Liver (tissue), 3 donors: ENCODE measurements around the gene E2F8.

Experiments
- CTCF ChIP-seq: fragments of 150-350 bp; IDR thresholded peaks from 2 replicates; pipeline ENCODE4 v1.5.1; 2017; ENCODE audit warnings: improper control_type of control experiment, low read depth, low read length; ENCODE audit not compliant: missing input control
- HNF4A ChIP-seq, 2 donors: conservative IDR thresholded peaks; 2 replicates each; pipeline ENCODE4 v1.6.1; 2016; ENCODE audit warnings: antibody characterized with exemption in 2 of 2, mild to moderate bottlenecking in 2 of 2
- JUND ChIP-seq, 2 donors: IDR thresholded peaks; 2 replicates each; pipeline ENCODE4 v1.6.1; 2016; ENCODE audit warnings: antibody characterized with exemption in 2 of 2
- MAX ChIP-seq: IDR thresholded peaks from 2 replicates; pipeline ENCODE4 v1.6.1; 2016; ENCODE audit warnings: antibody characterized with exemption
- RAD21 ChIP-seq, 2 donors: IDR thresholded peaks; 2 replicates each; pipeline ENCODE4 v1.6.1; 2016; ENCODE audit warnings: antibody characterized with exemption in 2 of 2, mild to moderate bottlenecking in 2 of 2
- RXRA ChIP-seq, 2 donors: IDR thresholded peaks; 2 replicates each; pipeline ENCODE4 v1.6.1; 2017 to 2018; ENCODE audit warnings: antibody characterized with exemption in 2 of 2, mild to moderate bottlenecking in 1 of 2
- SP1 ChIP-seq: IDR thresholded peaks from 2 replicates; pipeline ENCODE4 v1.6.1; 2018; ENCODE audit warnings: antibody characterized with exemption, mild to moderate bottlenecking
- YY1 ChIP-seq: IDR thresholded peaks from 2 replicates; pipeline ENCODE4 v1.6.1; 2016; ENCODE audit warnings: antibody characterized with exemption, mild to moderate bottlenecking
- TF ChIP-seq, protein P1 (sequence below): IDR thresholded peaks from 2 replicates; pipeline ENCODE4 v1.6.1; 2016; ENCODE audit warnings: antibody characterized with exemption, mild to moderate bottlenecking
- TF ChIP-seq, protein P2 (sequence below): IDR thresholded peaks from 2 replicates; pipeline ENCODE4 v1.6.1; 2016; ENCODE audit warnings: antibody characterized with exemption
- donor health status: healthy.
- donor health status: healthy.

- no peak for TF ChIP-seq CTCF
- no peak for TF ChIP-seq YY1
- TF ChIP-seq MAX = no peak
- TF ChIP-seq HNF4A (conservative IDR thresholded peaks at IDR 0.05) = no peak
- TF ChIP-seq, protein P1, sequence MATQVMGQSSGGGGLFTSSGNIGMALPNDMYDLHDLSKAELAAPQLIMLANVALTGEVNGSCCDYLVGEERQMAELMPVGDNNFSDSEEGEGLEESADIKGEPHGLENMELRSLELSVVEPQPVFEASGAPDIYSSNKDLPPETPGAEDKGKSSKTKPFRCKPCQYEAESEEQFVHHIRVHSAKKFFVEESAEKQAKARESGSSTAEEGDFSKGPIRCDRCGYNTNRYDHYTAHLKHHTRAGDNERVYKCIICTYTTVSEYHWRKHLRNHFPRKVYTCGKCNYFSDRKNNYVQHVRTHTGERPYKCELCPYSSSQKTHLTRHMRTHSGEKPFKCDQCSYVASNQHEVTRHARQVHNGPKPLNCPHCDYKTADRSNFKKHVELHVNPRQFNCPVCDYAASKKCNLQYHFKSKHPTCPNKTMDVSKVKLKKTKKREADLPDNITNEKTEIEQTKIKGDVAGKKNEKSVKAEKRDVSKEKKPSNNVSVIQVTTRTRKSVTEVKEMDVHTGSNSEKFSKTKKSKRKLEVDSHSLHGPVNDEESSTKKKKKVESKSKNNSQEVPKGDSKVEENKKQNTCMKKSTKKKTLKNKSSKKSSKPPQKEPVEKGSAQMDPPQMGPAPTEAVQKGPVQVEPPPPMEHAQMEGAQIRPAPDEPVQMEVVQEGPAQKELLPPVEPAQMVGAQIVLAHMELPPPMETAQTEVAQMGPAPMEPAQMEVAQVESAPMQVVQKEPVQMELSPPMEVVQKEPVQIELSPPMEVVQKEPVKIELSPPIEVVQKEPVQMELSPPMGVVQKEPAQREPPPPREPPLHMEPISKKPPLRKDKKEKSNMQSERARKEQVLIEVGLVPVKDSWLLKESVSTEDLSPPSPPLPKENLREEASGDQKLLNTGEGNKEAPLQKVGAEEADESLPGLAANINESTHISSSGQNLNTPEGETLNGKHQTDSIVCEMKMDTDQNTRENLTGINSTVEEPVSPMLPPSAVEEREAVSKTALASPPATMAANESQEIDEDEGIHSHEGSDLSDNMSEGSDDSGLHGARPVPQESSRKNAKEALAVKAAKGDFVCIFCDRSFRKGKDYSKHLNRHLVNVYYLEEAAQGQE = no peak
- no peak for TF ChIP-seq RAD21 (IDR thresholded peaks at IDR 0.05)
- TF ChIP-seq, protein P2, sequence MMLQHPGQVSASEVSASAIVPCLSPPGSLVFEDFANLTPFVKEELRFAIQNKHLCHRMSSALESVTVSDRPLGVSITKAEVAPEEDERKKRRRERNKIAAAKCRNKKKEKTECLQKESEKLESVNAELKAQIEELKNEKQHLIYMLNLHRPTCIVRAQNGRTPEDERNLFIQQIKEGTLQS = no peak
- TF ChIP-seq JUND (IDR thresholded peaks at IDR 0.05) = no peak
- no peak for TF ChIP-seq RXRA (IDR thresholded peaks at IDR 0.05)
- no peak for TF ChIP-seq SP1
Observed at GRCh38 chr11:19252394-19253152, 11.8 kb upstream of the E2F8 start.
